Stimulated activated CD4-positive, alpha-beta T cell treated with anti-CD3 and anti-CD28 coated beads, Interleukin-12 subunit alpha, Interleukin-12 subunit beta, amount 100 ng/mL, for 24 hours (primary cell): ENCODE data around the gene NOVA2.

Experiments
- DNase-seq, 2 experiments: peaks; one replicate each; pipeline ENCODE4 v3.0.0-alpha.2; 2020; ENCODE audit warnings: low read depth in 2 of 2

Gene NOVA2

DNA sequence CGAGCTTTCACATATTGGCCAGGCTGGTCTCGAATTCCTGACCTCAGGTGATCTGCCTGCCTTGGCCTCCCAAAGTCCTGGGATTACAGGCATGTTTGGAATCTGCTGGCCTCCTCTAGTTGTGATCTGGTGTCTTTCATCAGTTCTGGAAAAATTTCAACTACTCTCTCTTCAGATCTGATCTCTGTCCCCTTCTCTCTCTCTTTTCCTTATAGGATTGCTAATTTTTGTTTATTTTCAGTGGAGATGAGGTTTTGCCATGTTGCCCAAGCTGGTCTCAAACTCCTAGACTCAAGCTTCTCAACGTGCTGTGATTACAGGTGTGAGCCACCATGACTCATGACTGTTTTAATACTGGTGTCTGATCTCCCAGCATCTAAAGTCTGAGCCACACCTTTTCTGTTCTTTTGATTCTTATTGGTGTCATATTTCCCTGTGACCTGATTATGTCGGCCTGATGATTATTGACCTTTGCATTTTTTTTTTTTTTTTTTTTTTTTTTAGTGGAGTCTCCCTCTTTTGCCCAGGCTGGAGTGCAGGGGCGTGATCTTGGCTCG lies 48.7 kb downstream of the NOVA2 start:
- no peak for DNase-seq

GRCh38 chr19:45922281-45922680 lies 51.4 kb downstream of the NOVA2 start:
- DNase-seq, result no peak

DNA sequence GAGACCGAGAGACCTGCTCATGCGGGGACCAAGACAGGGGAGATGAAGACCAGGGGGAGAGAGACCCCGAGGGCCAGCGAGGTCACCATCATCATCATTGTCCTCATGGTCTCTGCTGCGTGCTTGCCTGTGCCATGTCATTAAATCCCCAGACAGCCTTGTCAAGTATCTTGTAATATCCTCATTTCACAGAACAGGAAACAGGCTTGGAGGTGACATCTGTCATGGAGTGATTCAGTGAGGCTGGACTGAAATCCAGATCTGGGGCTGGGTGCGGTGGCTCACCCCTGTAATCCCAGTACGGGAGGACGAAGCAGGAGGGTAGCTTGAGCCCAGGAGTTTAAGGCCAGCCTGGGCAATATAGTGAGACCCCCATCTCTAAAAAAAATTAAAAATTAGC lies 53.2 kb downstream of the NOVA2 start:
- no peak for DNase-seq

DNA sequence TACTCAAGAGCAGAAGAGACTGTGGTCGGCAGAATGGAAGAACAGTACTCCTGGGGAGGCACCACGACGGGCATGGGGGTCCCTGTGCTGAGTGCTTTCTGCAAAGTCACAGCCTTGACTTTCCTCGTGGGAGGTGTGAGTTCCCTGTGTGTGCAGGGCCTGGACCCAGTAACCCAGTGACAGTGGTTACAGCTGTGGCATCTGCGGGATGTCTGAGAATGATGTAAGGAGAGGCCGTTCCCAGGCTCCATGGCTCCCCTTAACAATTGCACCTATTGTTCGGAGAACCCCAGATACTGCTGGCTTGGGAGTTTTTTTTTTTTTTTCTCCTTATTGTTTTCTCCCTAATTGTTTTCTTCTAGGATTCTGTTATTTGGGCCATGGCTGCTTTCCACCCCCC lies 54.0 kb downstream of the NOVA2 start:
- DNase-seq, result no peak

GRCh38 chr19:45918721-45919120 lies 54.9 kb downstream of the NOVA2 start:
- no peak for DNase-seq

- no peak for DNase-seq
Observed at GRCh38 chr19:45917421-45918091, 56.1 kb downstream of the NOVA2 start.

GRCh38 chr19:45913874-45914830 lies 59.5 kb downstream of the NOVA2 start, which contains the start of gene NANOS2:
Gene NANOS2 (minus strand): TSS chr19:45914778. CDS start chr19:45914693, 85 bp downstream.
- no peak for DNase-seq

DNA sequence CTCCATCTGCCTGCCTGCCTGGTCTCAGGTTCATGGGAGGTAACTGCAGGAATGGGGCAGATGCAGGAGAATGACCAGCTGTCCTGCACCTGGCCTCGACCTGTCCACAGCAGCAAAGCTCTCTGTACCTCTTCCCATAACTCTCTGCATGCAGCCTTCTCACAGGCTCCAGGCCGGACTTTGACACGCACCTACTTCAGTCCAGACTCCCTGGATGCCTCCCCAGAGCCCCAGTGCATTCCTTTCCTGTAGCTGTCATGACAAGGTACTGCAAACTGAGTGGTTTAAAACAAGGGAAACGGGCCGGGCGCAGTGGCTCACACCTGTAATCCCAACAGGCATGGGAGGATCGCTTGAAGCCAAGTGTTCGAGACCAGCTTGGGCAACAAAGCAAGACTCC lies 62.4 kb downstream of the NOVA2 start:
- no peak for DNase-seq

DNA sequence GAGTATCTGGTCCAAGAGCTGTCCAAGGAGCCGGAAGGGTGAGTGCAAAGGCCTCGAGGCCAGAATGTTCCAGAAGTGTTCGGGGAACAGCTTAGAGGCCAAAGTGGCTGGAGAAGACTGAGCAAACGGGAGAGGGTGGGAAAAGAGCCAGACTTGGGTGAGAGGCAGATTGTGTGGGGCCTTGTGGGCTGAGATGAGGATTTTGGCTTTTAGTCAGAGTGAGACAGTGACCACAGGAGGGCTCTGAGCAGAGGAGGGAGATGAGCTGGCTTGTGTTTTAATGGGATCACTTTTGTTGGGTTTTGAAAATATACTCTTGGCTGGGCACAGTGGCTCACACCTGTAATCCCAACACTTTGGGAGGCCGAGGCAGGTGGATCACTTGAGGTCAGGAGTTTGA lies 64.7 kb downstream of the NOVA2 start:
- no peak for DNase-seq

GRCh38 chr19:45906221-45906620 lies 67.4 kb downstream of the NOVA2 start:
- no peak for DNase-seq

- DNase-seq, result no peak
Observed at GRCh38 chr19:45905011-45905410, 68.7 kb downstream of the NOVA2 start.

- peak; percentile 99 for DNase-seq
Observed at GRCh38 chr19:45902651-45903625, 70.7 kb downstream of the NOVA2 start.

DNA sequence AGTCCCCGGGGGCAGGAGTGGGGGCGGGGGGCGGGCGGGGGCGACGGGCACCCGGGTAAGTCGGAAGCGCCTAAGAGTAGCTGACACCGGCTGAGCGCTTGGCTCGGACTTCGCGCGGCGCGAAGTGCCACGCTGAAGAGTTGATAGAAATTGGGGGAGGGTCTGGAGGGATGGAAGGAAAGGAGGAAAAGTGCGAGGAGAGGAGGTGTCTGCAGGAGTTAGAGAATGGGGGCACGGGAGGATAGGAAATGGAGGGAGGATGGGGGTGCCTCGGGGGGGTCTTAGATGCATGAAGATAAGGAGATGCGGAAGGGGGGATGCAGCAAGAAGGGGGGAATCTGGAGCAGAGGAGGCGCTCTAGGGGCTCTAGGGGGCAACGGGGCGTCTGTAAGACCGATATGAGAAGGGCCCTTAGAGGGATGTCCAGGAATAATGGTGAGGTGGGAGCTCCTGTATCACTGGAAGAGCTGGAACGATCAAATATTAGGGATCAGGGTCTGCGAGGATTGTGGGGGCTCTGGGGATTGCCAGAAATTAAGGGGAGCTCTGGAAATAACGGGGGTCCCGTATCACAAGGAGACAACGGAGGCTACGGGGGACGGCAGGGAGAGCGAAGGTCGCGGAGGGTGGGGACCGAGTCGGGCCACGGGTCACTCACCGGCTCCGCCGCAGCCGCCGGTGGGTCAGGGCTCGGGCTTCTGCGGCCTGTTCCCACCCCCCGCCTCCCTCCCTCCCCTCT lies 71.6 kb downstream of the NOVA2 start, which contains the start of gene MYPOP:
Gene MYPOP, minus strand, starts transcription at position 702 of the 739 bp plus-strand sequence. CDS start 840 bp downstream, outside the sequence.
- no peak for DNase-seq

DNA sequence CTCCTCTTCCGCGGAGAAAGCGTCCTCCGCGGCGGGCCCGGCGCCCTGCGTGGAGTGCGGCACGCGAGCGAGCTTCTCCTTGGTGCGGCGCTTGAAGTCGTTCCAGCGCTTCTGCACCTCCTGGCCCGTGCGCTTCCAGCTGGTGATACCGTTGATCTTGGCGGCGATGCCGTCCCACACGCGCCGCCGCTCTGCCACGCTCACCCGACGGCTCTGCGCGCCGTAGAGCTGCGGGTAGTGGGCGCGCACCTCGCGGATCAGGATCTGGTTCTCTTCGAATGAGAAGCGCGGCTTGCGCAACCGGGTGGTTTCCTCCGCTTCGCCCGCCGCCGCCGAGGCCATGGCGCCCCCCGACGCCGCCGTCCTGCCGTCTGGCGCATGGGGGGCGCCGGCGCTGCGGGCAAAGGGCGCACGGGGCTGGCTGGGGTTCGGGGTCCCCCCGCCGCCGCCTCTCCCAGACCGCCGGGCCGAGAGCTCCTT lies 72.2 kb downstream of the NOVA2 start:
- peak in 1 of 2 experiments; percentile 21 for DNase-seq

DNA sequence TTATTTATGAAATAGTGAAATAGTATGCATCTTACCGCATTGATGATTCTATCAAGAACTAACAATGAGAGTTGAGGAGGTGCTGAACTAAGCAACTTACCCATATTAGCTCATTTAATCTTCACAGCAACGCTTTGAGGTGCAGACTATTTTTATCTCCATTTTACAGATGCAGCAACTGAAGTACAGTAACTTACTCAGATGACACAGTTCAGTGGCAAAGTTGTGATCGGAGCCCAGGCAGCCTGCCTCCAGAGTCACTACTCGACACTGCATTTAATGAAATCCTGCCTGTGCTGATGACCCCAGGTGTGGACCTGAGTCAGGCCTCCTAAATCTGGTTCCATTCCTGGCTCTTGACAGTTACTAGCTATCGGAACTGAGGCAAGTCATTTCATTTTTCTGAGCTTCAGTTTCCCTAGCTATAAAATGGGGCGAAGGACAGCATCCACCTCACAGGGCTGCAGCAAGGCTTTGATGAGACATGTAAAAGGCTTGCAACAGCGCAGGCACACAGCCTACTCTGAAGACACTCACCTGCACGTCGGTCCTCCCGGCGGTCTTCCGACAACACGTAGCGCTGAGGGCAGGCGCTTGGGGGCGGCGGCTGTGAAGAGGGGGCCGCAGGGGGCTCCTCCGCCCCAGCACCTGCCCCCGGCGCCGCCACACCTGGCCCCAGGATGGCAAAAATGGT lies 72.8 kb downstream of the NOVA2 start:
- DNase-seq, result no peak

GRCh38 chr19:45899919-45900589 lies 73.6 kb downstream of the NOVA2 start:
- no peak for DNase-seq

GRCh38 chr19:45899253-45899652 lies 74.4 kb downstream of the NOVA2 start:
- DNase-seq, result no peak

GRCh38 chr19:45897261-45897812 lies 76.3 kb downstream of the NOVA2 start:
- no peak for DNase-seq
